ENCODE measurements around the gene STRN.
"Not testable (repeated sequence)": the region's sequence is repeated elsewhere in the genome, so short reads cannot be mapped to it uniquely, and the experiment has no call there.

DNA sequence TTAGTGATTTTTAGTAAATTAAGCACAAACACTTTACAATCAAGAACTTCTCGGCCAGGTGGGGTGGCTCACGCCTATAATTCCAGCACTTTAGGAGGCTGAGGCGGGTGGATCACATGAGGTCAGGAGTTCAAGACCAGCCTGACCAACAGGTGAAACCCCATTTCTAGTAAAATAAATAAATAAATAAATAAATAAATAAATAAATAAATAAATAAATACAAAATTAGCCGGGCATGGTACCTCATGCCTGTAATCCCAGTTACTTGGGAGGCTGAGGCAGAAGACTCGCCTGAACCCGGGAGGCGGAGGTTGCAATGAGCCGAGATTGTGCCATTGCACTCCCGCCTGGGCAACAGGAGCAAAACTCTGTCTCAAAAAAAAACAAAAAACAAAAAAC is 79.2 kb downstream of the STRN start:
- TF ChIP-seq, protein P1, sequence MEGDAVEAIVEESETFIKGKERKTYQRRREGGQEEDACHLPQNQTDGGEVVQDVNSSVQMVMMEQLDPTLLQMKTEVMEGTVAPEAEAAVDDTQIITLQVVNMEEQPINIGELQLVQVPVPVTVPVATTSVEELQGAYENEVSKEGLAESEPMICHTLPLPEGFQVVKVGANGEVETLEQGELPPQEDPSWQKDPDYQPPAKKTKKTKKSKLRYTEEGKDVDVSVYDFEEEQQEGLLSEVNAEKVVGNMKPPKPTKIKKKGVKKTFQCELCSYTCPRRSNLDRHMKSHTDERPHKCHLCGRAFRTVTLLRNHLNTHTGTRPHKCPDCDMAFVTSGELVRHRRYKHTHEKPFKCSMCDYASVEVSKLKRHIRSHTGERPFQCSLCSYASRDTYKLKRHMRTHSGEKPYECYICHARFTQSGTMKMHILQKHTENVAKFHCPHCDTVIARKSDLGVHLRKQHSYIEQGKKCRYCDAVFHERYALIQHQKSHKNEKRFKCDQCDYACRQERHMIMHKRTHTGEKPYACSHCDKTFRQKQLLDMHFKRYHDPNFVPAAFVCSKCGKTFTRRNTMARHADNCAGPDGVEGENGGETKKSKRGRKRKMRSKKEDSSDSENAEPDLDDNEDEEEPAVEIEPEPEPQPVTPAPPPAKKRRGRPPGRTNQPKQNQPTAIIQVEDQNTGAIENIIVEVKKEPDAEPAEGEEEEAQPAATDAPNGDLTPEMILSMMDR (IDR thresholded peaks at IDR 0.05), result not testable (repeated sequence)
- TF ChIP-seq, protein P2, sequence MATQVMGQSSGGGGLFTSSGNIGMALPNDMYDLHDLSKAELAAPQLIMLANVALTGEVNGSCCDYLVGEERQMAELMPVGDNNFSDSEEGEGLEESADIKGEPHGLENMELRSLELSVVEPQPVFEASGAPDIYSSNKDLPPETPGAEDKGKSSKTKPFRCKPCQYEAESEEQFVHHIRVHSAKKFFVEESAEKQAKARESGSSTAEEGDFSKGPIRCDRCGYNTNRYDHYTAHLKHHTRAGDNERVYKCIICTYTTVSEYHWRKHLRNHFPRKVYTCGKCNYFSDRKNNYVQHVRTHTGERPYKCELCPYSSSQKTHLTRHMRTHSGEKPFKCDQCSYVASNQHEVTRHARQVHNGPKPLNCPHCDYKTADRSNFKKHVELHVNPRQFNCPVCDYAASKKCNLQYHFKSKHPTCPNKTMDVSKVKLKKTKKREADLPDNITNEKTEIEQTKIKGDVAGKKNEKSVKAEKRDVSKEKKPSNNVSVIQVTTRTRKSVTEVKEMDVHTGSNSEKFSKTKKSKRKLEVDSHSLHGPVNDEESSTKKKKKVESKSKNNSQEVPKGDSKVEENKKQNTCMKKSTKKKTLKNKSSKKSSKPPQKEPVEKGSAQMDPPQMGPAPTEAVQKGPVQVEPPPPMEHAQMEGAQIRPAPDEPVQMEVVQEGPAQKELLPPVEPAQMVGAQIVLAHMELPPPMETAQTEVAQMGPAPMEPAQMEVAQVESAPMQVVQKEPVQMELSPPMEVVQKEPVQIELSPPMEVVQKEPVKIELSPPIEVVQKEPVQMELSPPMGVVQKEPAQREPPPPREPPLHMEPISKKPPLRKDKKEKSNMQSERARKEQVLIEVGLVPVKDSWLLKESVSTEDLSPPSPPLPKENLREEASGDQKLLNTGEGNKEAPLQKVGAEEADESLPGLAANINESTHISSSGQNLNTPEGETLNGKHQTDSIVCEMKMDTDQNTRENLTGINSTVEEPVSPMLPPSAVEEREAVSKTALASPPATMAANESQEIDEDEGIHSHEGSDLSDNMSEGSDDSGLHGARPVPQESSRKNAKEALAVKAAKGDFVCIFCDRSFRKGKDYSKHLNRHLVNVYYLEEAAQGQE (IDR thresholded peaks at IDR 0.05; ENCODE audit: insufficient read depth in 1 of 2, low read depth in 2 of 2, low read length in 1 of 2), result not testable (repeated sequence)
- not testable (repeated sequence) for TF ChIP-seq POLR2AphosphoS5, TCF7L2 (IDR thresholded peaks at IDR 0.05; ENCODE audit: low read depth, low read length)
